DOHH2 (cell line): ENCODE data around the gene ANK2.

Source experiments
- CTCF ChIP-seq: fragments of 200-600 bp; sonication (generic); IDR thresholded peaks from one replicate; pipeline ENCODE4 v1.5.1; 2014; ENCODE audit warnings: antibody characterized with exemption, mild to moderate bottlenecking, low read depth, low read length; ENCODE audit not compliant: poor library complexity, severe bottlenecking
- EZH2phosphoT487 ChIP-seq: fragments of 200-600 bp; sonication (generic); IDR thresholded peaks from 2 replicates; pipeline ENCODE4 v1.6.1; 2017; ENCODE audit warnings: borderline replicate concordance, mild to moderate bottlenecking, antibody characterized with exemption, low read length, moderate library complexity, mixed read lengths

DNA sequence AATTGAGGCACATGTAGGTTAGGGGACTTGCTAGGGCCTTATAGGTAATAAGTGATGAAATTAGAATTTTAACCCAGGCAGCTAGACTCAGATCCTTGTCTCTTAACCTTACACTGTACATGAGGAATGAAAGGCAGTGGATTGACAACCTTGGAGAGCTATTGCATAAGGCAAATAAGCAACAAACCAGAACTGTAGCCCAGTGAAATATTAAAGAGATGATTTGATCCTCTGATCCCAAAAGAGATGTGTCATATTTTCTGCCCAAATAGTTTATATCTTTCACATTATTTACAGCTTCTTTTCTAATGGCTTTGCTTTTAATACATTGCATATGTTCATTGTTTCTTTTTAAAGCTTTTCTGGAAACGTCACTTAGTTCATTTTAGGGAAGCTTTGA lies 252.6 kb downstream of the ANK2 start:
- TF ChIP-seq CTCF (no peak), EZH2phosphoT487 (no peak)
